HepG2 (cell line): ENCODE results near the gene RSPRY1. TPM values are rescaled to one million over a fixed set of nuclear protein-coding genes. Genes with fewer than 3 reads are reported as not detected.
A peak's percentile ranks its signal among the peaks of the same experiment; 100 is the strongest.

Experiments used
- BORCS8-MEF2B ChIP-seq: sonication (generic); formaldehyde crosslinking; IDR thresholded peaks from 2 replicates; pipeline ENCODE4 v1.8.0; 2022; ENCODE audit warnings: mild to moderate bottlenecking, missing genetic modification reagents
- E2F5 ChIP-seq: sonication (generic); formaldehyde crosslinking; conservative IDR thresholded peaks from 2 replicates; pipeline ENCODE4 v1.4.0; 2020; ENCODE audit warnings: missing genetic modification reagents
- FOXA3 ChIP-seq: IDR thresholded peaks from 2 replicates; pipeline ENCODE4 v1.6.1; 2016; ENCODE audit warnings: missing genetic modification reagents, missing compliant biosample characterization
- GTF3A ChIP-seq: sonication (generic); formaldehyde crosslinking; conservative IDR thresholded peaks from 2 replicates; pipeline ENCODE4 v1.4.0; 2020; ENCODE audit warnings: mild to moderate bottlenecking, missing genetic modification reagents
- MAFK ChIP-seq, 2 experiments: IDR thresholded peaks in 1 of 2; conservative IDR thresholded peaks in 1 of 2; 2 replicates each; pipeline ENCODE4 v1.6.1; 2011; ENCODE audit warnings: improper control_type of control experiment in 2 of 2, low read length in 2 of 2
- ZNF160 ChIP-seq: sonication (generic); formaldehyde crosslinking; IDR thresholded peaks from 2 replicates; pipeline ENCODE4 v1.8.0; 2022; ENCODE audit warnings: mild to moderate bottlenecking, inconsistent platforms, missing genetic modification reagents
- ZNF207 ChIP-seq: fragments of 450-650 bp; IDR thresholded peaks from 2 replicates; pipeline ENCODE4 v1.6.1; 2016; ENCODE audit warnings: antibody characterized with exemption, borderline replicate concordance
- ZNF496 ChIP-seq: sonication (generic); formaldehyde crosslinking; IDR thresholded peaks from 2 replicates; pipeline ENCODE4 v1.8.1; 2023; ENCODE audit warnings: mild to moderate bottlenecking, moderate library complexity, missing genetic modification reagents; ENCODE audit not compliant: insufficient replicate concordance
- polyA plus RNA-seq, 8 experiments: library from polyadenylated mRNA; depleted of rRNA in 3 of 8; stranded (reverse) in 7 of 8; unstranded in 1 of 8; fragments of >200 nt; fragmentation: Illumina TruSeq in 4 of 8; extraction: Trizol in 4 of 8; gene quantifications; 2 replicates each; pipeline versions ENCODE4 v1.2.1 to v1.2.3, GENCODE V29; 2011 to 2016; ENCODE audit warnings: low read depth in 4 of 8, missing spikeins in 1 of 8, mixed read lengths in 1 of 8; ENCODE audit not compliant: insufficient read depth in 1 of 8
- total RNA-seq, 5 experiments: library from RNA; depleted of rRNA; stranded (reverse); fragments of >200 nt; fragmentation: Illumina TruSeq; extraction: Trizol; gene quantifications; 2 replicates each; pipeline ENCODE4 v1.2.3, GENCODE V29; 2016; ENCODE audit warnings: low read depth in 1 of 5
- TF ChIP-seq, protein P1 (sequence below): sonication (generic); formaldehyde crosslinking; IDR thresholded peaks from 2 replicates; pipeline ENCODE4 v1.4.0; 2020; ENCODE audit warnings: low read depth, missing genetic modification reagents

The RSPRY1 gene
- total and polyA plus RNA-seq, 2 of the 13 experiments (the other 11 are each of a cell fraction or from before 2014, with no cell fraction given): 53.4 to 61.0 TPM

GRCh38 chr16:57178793-57179212, 7.3 kb upstream of the RSPRY1 start (continued):
- TF ChIP-seq MAFK (conservative IDR thresholded peaks at IDR 0.05 in 1 of 2, IDR thresholded peaks at IDR 0.05 in 1 of 2; ENCODE audit: low read length in 2 of 2) (no peak), E2F5 (CRISPR knock-in tag) (no peak), ZNF207 (no peak), ZNF160 (CRISPR knock-in tag) (no peak), ZNF496 (no peak), FOXA3 (CRISPR knock-in tag) (0 out of 2 replicates have a peak, but pooled peaks have one; percentile 6), GTF3A (no peak), BORCS8-MEF2B (no peak)
- TF ChIP-seq, protein P1, sequence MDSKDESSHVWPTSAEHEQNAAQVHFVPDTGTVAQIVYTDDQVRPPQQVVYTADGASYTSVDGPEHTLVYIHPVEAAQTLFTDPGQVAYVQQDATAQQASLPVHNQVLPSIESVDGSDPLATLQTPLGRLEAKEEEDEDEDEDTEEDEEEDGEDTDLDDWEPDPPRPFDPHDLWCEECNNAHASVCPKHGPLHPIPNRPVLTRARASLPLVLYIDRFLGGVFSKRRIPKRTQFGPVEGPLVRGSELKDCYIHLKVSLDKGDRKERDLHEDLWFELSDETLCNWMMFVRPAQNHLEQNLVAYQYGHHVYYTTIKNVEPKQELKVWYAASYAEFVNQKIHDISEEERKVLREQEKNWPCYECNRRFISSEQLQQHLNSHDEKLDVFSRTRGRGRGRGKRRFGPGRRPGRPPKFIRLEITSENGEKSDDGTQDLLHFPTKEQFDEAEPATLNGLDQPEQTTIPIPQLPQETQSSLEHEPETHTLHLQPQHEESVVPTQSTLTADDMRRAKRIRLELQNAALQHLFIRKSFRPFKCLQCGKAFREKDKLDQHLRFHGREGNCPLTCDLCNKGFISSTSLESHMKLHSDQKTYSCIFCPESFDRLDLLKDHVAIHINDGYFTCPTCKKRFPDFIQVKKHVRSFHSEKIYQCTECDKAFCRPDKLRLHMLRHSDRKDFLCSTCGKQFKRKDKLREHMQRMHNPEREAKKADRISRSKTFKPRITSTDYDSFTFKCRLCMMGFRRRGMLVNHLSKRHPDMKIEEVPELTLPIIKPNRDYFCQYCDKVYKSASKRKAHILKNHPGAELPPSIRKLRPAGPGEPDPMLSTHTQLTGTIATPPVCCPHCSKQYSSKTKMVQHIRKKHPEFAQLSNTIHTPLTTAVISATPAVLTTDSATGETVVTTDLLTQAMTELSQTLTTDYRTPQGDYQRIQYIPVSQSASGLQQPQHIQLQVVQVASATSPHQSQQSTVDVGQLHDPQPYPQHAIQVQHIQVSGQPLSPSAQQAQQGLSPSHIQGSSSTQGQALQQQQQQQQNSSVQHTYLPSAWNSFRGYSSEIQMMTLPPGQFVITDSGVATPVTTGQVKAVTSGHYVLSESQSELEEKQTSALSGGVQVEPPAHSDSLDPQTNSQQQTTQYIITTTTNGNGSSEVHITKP: no peak
- TF ChIP-seq, all 625 proteins: peak for 8
